BLaER1 (cell line): ENCODE data around the gene PITPNM2.
A peak's percentile ranks its signal among the peaks of the same experiment; 100 is the strongest.

Experiments
- H3K27ac ChIP-seq: shearing (Covaris generic); formaldehyde crosslinking; 2 replicates; pipeline ENCODE4 v1.8.1; 2022
- H3K27me3 ChIP-seq: shearing (Covaris generic); formaldehyde crosslinking; 2 replicates; pipeline ENCODE4 v1.8.1; 2022
- H3K36me3 ChIP-seq: shearing (Covaris generic); formaldehyde crosslinking; 2 replicates; pipeline ENCODE4 v1.8.1; 2022
- H3K4me1 ChIP-seq: shearing (Covaris generic); formaldehyde crosslinking; 2 replicates; pipeline ENCODE4 v1.8.1; 2022
- H3K4me2 ChIP-seq: shearing (Covaris generic); formaldehyde crosslinking; 2 replicates; pipeline ENCODE4 v1.8.1; 2022
- H3K4me3 ChIP-seq: shearing (Covaris generic); formaldehyde crosslinking; 2 replicates; pipeline ENCODE4 v1.8.1; 2022
- H3K9ac ChIP-seq: shearing (Covaris generic); formaldehyde crosslinking; 2 replicates; pipeline ENCODE4 v1.8.1; 2022
- H3K9me3 ChIP-seq: shearing (Covaris generic); formaldehyde crosslinking; 2 replicates; pipeline ENCODE4 v1.8.1; 2022
- H4K20me1 ChIP-seq: shearing (Covaris generic); formaldehyde crosslinking; 2 replicates; pipeline ENCODE4 v1.8.1; 2022
- Cebpa-rat ChIP-seq: shearing (Covaris generic); IDR thresholded peaks from 2 replicates; pipeline ENCODE4 v1.8.1; 2022

The PITPNM2 gene

DNA sequence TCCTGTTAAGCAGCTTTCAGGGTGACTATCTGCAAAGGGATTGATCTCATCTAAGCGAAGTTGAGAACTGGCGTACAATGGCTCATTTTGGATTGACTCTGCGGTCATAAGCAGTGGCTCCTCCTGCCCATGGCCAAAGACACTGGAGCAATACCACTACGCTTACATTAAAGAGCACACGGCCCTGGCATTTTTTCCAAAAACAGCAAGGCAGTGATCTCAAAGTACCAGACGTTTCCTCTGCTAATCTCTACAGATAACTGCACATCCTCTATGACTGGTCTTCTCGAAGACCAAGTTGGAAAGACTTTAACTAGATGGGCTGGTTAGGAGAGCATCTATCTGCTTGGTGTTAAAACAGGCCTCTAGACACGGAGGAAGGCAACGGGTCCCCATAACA lies 2.7 kb downstream of the PITPNM2 start:
- Histone ChIP-seq H3K9ac (0 out of 2 replicates have a peak overlapping the region, but pooled peaks have one; percentile 88), H4K20me1 (peaks cover 22% of the 10 kb centered on the region), H3K4me1 (peaks cover 79% of the 10 kb centered on the region), H3K36me3 (peaks cover 18% of the 10 kb centered on the region), H3K9me3 (no peaks in the 10 kb centered on the region), H3K27ac (no peak overlapping the region), H3K27me3 (peaks cover 48% of the 10 kb centered on the region), H3K4me3 (peak overlapping the region; percentile 86; the same call in 1 of the 2 replicates), H3K4me2 (peak overlapping the region; percentile 94)
- no peak for TF ChIP-seq Cebpa-rat

DNA sequence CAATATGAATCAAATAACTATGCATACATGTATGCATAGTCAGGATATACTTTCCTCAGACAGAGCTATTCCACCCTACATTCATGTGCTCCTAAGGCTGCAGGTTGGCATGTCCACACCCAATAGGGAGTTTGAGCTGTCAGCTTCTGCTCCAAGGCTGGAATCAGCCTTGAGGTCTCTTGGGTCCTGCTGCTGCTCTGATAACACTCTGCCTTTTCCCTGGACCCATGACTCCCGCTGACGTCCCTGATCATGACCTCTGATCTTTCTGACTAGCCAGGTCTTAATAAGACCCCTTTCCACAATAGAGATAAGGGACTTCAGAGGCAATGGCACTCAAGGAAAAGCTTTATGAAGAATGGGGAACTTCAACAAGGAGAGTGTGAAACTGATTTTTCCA lies 5.7 kb downstream of the PITPNM2 start:
- peaks cover 18% of the 10 kb centered on the region; the same call in 1 of the 2 replicates for H3K36me3 ChIP-seq
- TF ChIP-seq Cebpa-rat = no peak
- no peaks in the 10 kb centered on the region for H3K9me3 ChIP-seq
- H3K27me3 ChIP-seq = peaks cover 29% of the 10 kb centered on the region
- H3K9ac ChIP-seq = no peak overlapping the region
- peak overlapping the region; percentile 97; the same call in 1 of the 2 replicates for H3K4me2 ChIP-seq
- H4K20me1 ChIP-seq = peaks cover 22% of the 10 kb centered on the region
- peaks cover 93% of the 10 kb centered on the region for H3K4me1 ChIP-seq
- H3K4me3 ChIP-seq = no peak overlapping the region
- H3K27ac ChIP-seq = peak overlapping the region; percentile 92; the same call in 1 of the 2 replicates

DNA sequence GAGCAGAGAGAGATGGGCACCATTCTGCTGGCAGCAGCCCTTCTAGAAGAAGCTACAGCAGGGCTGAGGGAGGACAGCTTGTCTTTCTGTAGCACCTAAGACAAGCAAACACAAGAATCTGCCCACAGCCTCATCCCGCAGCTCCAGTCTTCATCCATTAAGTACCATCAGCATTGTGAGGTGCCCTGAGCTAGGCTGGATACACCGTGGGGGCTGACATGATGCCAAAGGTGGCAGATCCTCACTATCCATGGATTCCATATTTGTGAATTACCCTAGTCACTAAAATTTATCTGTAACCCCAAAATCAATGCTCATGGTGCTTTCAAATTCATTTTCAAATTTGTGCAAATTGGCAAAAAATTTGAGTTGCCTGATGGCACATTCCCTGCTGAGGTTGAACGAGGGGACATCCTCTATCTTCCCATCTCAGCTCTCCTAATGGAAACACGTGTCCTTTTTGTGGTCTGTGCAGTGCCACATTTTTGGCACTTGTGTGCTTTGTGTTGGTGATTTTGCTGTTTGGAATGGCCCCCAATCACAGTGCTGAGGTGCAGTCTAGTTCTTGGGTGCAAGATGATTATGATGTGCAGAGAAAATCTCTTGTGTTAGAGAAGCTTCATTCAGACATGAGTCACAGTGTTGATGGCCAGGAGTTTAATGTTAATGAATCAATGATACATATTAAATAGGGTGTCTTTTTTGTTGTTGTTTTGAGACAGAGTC lies 7.0 kb downstream of the PITPNM2 start:
- Histone ChIP-seq H3K9me3 (no peaks in the 10 kb centered on the region), H3K9ac (peak overlapping the region; percentile 80), H3K4me2 (peak overlapping the region; percentile 97), H3K27me3 (peaks cover 15% of the 10 kb centered on the region), H3K36me3 (peaks cover 13% of the 10 kb centered on the region; the same call in 1 of the 2 replicates), H4K20me1 (peaks cover 11% of the 10 kb centered on the region), H3K4me3 (peak overlapping the region; percentile 57), H3K27ac (peak overlapping the region; percentile 92), H3K4me1 (peaks cover 92% of the 10 kb centered on the region)
- TF ChIP-seq Cebpa-rat = no peak

DNA sequence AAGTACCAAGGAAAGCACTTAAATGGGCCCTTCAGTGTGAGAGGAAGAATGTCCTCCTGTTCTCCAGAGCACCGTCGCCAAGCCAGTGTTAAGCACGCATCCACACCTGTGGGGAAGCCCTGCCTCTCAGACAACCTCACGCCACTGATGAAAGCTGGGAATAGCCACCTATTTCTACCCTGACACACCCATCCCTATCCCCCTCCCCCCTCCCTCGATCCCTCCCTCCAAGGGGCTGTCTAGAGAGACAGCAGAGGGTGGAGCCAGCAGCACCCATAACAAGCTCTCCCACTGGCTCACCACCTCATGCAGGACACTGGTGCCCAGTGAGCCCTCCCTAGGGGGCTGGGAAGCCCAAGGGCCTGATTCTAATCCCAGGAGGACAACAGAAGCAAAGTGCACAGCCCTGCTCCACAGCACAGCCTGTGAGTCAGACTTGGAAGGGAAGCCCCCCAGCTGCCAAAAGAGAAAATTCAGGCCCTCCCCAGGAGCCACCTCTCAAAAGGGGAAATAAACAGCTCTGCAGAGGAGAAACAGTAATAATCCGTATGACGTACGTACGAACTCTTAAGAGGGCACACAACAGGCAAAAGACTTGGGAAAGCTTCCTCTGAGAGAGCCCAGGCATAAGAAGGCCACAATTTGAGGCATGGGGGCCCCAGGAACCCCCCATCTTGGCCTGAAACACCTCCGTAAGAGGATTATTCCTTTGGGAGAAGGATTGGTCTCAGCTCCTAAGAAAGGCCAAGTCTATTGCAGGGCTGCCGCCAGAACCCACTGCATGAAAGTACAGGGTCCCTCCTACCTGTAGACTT lies 7.8 kb downstream of the PITPNM2 start:
- TF ChIP-seq Cebpa-rat = no peak

DNA sequence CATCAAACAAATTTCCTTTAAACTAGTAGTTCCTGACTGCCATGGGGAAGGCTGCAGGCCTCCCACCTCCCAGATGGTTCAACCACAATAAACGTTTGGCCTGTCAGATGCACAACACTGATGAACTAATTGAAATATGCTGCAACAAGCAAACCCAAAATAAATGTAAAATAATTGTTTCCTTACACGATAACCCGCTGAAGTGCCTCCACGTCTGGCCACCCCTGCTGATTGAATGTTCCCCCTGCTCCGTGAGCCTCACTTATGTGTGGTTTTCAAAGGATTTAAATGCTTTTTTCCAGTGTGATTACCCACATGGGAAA lies 8.4 kb downstream of the PITPNM2 start:
- H3K4me1 ChIP-seq = peaks cover 85% of the 10 kb centered on the region
- H3K36me3 ChIP-seq = peaks cover 14% of the 10 kb centered on the region; the same call in 1 of the 2 replicates
- peaks cover 1% of the 10 kb centered on the region; the same call in 1 of the 2 replicates for H3K27me3 ChIP-seq
- peak overlapping the region; percentile 80 for H3K9ac ChIP-seq
- no peaks in the 10 kb centered on the region for H3K9me3 ChIP-seq
- H3K27ac ChIP-seq = peak overlapping the region; percentile 92
- TF ChIP-seq Cebpa-rat = no peak
- peak overlapping the region; percentile 97 for H3K4me2 ChIP-seq
- peak overlapping the region; percentile 57 for H3K4me3 ChIP-seq
- H4K20me1 ChIP-seq = peaks cover 2% of the 10 kb centered on the region; the same call in 1 of the 2 replicates

More for the DNA sequence above, 7.8 kb downstream of the PITPNM2 start:
- H3K36me3 ChIP-seq = 0 out of 2 replicates have a peak, but pooled peaks cover 8% of the 10 kb centered on the region
- peaks cover 7% of the 10 kb centered on the region; the same call in 1 of the 2 replicates for H4K20me1 ChIP-seq
- H3K4me1 ChIP-seq = peaks cover 85% of the 10 kb centered on the region
- H3K27me3 ChIP-seq = peaks cover 8% of the 10 kb centered on the region; the same call in 1 of the 2 replicates
- H3K9me3 ChIP-seq = no peaks in the 10 kb centered on the region
- peak overlapping the region; percentile 57 for H3K4me3 ChIP-seq
- peak overlapping the region; percentile 80 for H3K9ac ChIP-seq
- peak overlapping the region; percentile 92 for H3K27ac ChIP-seq
- peak overlapping the region; percentile 97 for H3K4me2 ChIP-seq

DNA sequence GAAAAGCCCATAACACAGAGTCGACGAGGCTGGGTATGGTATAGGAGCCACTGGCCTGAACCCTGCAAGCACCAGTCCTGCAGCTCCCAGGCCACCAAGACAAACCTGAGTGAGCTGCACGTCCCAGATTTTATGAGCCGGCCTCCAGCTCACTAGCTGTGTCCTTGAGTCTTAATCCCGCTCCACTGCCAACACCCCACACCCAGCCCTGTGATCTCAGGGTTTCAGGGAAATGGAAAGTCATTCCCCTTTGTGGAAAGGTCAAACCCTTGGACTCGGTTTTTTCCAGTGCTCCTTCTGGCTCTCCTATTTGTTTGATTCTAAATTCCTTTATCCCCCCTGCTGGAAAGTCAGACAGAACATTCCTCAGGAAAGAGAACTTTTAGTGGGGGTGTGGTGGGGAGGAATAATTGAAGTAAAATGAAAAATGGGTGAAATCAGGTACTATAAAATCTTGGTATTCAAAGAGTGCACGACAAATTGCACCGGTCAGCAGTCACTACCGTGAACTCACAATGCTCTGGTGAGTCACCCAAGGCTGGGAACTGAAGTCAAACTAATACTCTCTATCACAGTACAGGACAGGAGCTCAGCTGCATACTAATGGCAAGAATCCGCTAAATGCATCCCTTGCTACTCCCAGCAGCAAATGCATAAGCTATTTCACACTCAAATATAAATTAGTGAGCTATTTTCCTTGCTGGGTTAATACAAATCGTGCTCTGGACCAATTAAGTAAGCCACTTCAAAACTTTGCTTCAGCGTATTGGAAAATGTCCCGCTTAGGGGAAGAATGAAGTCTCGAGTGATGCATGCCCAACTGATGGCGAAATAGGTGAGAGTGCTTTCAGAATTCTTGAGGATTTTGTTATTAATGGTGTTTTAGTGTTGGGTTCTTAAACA lies 9.0 kb downstream of the PITPNM2 start:
- peaks cover 20% of the 10 kb centered on the region; the same call in 1 of the 2 replicates for H3K36me3 ChIP-seq
- TF ChIP-seq Cebpa-rat = no peak
- H3K27ac ChIP-seq = peak overlapping the region; percentile 92
- H3K4me3 ChIP-seq = 0 out of 2 replicates have a peak overlapping the region, but pooled peaks have one; percentile 57
- H3K27me3 ChIP-seq = no peaks in the 10 kb centered on the region
- H3K9me3 ChIP-seq = no peaks in the 10 kb centered on the region
- H4K20me1 ChIP-seq = no peaks in the 10 kb centered on the region
- H3K4me1 ChIP-seq = peaks cover 85% of the 10 kb centered on the region
- H3K9ac ChIP-seq = peak overlapping the region; percentile 80
- H3K4me2 ChIP-seq = peak overlapping the region; percentile 97

DNA sequence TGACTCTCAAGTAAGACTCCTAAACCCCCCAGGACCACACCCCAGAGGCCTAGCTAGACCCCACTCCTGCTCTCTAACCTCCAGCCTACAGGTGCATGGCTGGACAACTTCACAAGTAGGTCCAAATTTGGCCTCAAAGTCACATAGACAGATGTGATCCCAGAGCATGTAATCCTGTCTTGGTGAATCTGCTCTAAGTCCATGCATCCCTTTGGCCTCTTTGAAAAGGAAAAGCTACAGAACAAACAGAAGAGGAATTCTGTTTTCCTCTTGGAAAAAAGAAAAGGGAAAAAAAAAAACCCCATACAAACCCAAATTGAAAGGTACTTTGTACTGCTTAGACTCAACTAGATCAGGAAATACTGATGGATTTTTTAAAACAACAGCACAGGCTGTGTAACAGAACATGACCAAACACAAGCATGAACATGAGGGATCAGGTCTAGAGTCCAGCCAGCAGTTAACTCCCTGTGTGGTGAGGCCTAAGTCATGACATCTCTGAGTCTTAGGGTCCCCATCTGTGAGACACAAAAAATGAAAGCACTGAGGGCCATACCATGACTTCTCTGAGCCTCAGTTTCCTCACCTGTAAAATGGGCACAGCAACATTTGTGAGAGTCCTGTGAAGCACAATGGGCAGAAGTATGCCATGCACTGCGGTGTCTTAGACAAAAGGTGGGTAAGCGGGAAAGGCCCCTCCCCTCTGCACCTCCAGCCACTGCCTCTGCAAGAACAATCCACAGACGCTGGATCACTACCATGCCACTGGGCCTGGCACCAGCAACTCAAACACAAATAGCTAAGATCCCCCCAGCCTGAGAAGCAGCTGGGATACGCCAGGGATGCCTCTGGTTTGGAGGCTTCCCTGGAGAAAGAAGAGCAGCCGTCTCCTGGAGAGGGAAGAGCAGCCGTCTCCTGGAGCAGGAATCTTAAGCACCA lies 9.9 kb downstream of the PITPNM2 start:
- H4K20me1 ChIP-seq = no peaks in the 10 kb centered on the region

More for the DNA sequence above, 9.9 kb downstream of the PITPNM2 start:
- Histone ChIP-seq H3K4me1 (peaks cover 89% of the 10 kb centered on the region), H3K4me2 (peak overlapping the region; percentile 97), H3K9me3 (0 out of 2 replicates have a peak, but pooled peaks cover 2% of the 10 kb centered on the region), H3K27ac (peak overlapping the region; percentile 92), H3K36me3 (peaks cover 21% of the 10 kb centered on the region), H3K4me3 (no peak overlapping the region), H3K27me3 (no peaks in the 10 kb centered on the region), H3K9ac (peak overlapping the region; percentile 34)
- TF ChIP-seq Cebpa-rat = no peak
